GM12892 (cell line): Measurements from ENCODE around the gene CIPC.

Source experiments
- POLR2A ChIP-seq: IDR thresholded peaks from 2 replicates; pipeline ENCODE4 v1.6.1; 2011; ENCODE audit warnings: low read depth, low read length, control low read depth
- TAF1 ChIP-seq: IDR thresholded peaks from 2 replicates; pipeline ENCODE4 v1.6.1; 2011; ENCODE audit warnings: low read depth, mild to moderate bottlenecking, control low read depth, low read length, borderline replicate concordance

DNA sequence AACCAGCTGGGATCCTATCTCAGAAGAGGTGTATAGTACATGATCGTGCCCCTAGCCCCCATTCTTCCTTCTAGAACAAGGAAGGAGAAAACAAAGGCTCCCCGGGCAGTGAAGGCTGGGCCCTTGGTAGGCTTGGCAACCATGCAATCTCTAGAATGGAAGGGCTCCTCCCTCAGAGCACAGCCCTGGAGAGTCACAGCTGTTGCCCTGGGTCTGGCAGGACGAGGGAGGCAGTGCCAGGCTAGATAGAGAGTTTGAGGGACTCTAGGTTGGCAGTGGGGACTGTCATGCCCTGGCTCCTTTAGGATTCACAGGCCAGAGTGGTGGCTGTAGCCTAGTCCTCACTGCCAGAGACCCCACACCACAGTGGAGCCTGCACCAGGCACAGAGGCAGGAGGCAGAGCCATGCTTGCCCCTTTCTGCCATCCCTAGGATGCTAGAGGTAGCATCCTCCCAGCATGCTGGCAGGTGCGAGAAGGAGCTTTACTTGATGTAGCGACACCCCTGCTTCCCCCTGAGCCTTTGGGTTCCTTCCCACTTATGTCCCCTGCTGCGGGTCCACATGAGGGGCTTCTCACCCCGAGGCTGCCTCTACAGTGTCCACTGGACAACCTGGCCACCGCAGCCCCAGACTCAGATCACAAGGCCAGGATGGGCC lies 33.4 kb upstream of the CIPC start:
- TF ChIP-seq POLR2A (no peak), TAF1 (no peak)
